ENCODE data around the gene FEM1B.
A peak's percentile ranks its signal among the peaks of the same experiment; 100 is the strongest.

Gene FEM1B

DNA sequence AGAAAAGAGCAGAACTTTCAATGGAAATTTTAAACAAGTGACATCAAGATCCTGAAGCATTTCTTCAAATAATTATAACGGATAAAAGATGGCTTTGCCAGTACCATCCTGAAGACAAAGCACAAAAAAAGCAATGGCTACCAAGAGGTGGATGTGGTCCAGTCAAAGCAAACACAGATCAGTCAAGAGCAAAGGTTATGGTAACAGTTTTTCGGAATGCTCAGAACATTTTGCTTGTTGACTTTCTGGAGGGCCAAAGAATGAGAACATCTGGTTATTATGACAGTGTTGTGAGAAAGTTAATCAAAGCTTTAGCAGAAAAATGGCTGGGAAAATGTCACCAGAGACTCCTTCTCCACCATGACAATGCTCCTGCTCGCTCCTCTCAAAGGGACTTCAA is 31.5 kb downstream of the FEM1B start:
- H3K4me1 ChIP-seq (ENCODE audit: control insufficient read depth, insufficient read depth, low read length, unreplicated experiment): peaks cover 17% of the 10 kb centered on the region

DNA sequence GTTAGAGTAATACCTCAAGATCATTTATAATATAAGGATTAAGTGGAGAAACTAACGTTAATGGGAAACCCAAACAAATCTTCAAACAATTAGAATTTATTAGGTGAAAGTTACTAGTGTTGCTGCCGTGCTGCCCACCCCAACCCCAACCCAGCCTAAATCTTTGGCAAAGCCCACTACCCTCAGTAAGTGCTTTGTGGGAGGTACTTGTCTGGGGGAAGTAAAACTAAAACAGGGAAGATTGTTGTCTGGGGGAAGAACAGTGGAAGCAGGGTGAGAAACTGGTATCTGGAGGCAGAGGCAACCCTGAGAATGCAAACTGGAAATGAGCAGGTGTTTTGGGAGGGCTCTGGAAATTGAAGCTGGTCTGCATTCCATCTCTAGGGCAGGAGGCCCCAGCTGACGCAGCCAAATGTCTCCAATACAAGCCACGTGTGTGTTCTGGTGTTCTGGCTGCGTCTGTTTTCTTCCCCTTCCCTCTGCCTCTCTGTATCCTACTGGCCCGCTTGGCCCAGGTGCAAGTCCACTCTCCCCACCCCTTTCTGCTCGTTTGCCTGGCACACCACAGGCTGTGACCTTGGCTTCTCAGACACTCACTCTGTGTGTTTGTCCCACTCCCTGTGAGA is 32.7 kb downstream of the FEM1B start:
- Histone ChIP-seq H3K27me3 (ENCODE audit: insufficient read depth, low read length) (no peaks in the 10 kb centered on the region), H2AFZ (ENCODE audit: low read length, unreplicated experiment) (no peak overlapping the region), H3K4me1 (ENCODE audit: control insufficient read depth, insufficient read depth, low read length, unreplicated experiment) (peaks cover 14% of the 10 kb centered on the region), H3K27ac (ENCODE audit: low read depth, low read length) (no peak overlapping the region), H3K36me3 (ENCODE audit: insufficient read depth, low read length) (no peaks in the 10 kb centered on the region), H3K79me2 (ENCODE audit: control insufficient read depth, insufficient read depth, low read length, unreplicated experiment) (no peaks in the 10 kb centered on the region), H3K4me3 (ENCODE audit: low read depth, low read length) (no peak overlapping the region)

More for the DNA sequence above, 31.5 kb downstream of the FEM1B start:
- H3K79me2 ChIP-seq (ENCODE audit: control insufficient read depth, insufficient read depth, low read length, unreplicated experiment): no peaks in the 10 kb centered on the region
- no peaks in the 10 kb centered on the region for H3K27me3 ChIP-seq (ENCODE audit: insufficient read depth, low read length)
- H2AFZ ChIP-seq (ENCODE audit: low read length, unreplicated experiment): no peak overlapping the region
- H3K27ac ChIP-seq (ENCODE audit: low read depth, low read length): peak overlapping the region; percentile 40; the same call in 1 of the 2 replicates
- no peak overlapping the region for H3K4me3 ChIP-seq (ENCODE audit: low read depth, low read length)
- H3K36me3 ChIP-seq (ENCODE audit: insufficient read depth, low read length): no peaks in the 10 kb centered on the region

DNA sequence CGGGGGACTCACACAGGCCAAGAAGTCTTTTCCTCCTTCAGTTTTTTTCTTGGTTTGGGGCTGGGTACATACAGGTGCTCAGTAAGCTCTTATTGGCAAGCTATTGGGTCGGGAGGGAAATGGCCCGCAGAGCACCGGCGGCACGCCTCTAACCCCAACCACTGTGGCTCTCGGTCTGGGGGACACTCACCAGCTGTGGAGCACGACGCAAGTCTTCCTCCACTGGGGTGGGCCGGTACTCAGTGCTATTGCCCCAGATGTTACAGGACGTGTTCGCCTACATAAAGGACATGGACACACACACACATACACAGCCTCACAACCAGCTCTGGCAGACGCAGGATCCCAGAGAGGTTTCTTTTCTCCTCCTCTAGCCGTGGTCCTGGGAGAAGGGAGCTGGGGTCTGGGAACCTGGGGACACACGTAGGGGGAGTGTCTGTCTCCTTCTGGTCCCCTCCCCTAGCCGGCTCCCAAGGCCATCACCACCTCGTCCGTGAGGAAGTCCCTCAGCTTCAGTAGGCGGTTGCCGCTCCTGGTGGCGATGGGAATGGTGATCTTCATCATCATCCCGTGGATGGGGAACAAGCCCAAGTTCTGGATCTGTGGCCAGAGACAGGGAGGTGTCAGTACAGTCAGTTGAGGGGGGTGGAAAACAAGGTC is 33.4 kb downstream of the FEM1B start:
- H3K27ac ChIP-seq (ENCODE audit: low read depth, low read length): no peak overlapping the region
- no peak overlapping the region for H3K4me3 ChIP-seq (ENCODE audit: low read depth, low read length)
- H3K4me1 ChIP-seq (ENCODE audit: control insufficient read depth, insufficient read depth, low read length, unreplicated experiment): peaks cover 14% of the 10 kb centered on the region
- no peaks in the 10 kb centered on the region for H3K36me3 ChIP-seq (ENCODE audit: insufficient read depth, low read length)
- no peak overlapping the region for H2AFZ ChIP-seq (ENCODE audit: low read length, unreplicated experiment)
- no peaks in the 10 kb centered on the region for H3K27me3 ChIP-seq (ENCODE audit: insufficient read depth, low read length)
- no peaks in the 10 kb centered on the region for H3K79me2 ChIP-seq (ENCODE audit: control insufficient read depth, insufficient read depth, low read length, unreplicated experiment)

DNA sequence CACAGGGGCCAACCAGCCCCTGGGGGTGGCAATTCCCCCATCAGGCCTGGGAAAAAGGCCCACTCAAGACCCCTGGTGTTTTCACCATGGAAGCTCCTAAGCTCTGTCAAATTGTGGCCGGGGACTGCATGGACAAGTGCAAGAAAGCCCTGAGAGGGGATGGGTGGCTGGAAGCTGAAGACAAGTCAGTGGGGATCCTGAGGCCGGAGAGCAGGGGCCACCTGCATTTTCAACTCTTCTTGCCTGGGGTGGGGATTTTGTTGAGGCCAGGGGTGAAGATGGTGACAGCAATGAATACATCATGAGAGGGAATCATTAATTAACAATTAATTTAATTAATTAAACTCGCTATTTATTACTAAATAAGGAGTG is 33.9 kb downstream of the FEM1B start:
- no peak overlapping the region for H2AFZ ChIP-seq (ENCODE audit: low read length, unreplicated experiment)
- no peaks in the 10 kb centered on the region for H3K27me3 ChIP-seq (ENCODE audit: insufficient read depth, low read length)
- no peaks in the 10 kb centered on the region for H3K79me2 ChIP-seq (ENCODE audit: control insufficient read depth, insufficient read depth, low read length, unreplicated experiment)
- peaks cover 11% of the 10 kb centered on the region for H3K4me1 ChIP-seq (ENCODE audit: control insufficient read depth, insufficient read depth, low read length, unreplicated experiment)
- H3K4me3 ChIP-seq (ENCODE audit: low read depth, low read length): no peak overlapping the region
- H3K36me3 ChIP-seq (ENCODE audit: insufficient read depth, low read length): no peaks in the 10 kb centered on the region
- no peak overlapping the region for H3K27ac ChIP-seq (ENCODE audit: low read depth, low read length)

DNA sequence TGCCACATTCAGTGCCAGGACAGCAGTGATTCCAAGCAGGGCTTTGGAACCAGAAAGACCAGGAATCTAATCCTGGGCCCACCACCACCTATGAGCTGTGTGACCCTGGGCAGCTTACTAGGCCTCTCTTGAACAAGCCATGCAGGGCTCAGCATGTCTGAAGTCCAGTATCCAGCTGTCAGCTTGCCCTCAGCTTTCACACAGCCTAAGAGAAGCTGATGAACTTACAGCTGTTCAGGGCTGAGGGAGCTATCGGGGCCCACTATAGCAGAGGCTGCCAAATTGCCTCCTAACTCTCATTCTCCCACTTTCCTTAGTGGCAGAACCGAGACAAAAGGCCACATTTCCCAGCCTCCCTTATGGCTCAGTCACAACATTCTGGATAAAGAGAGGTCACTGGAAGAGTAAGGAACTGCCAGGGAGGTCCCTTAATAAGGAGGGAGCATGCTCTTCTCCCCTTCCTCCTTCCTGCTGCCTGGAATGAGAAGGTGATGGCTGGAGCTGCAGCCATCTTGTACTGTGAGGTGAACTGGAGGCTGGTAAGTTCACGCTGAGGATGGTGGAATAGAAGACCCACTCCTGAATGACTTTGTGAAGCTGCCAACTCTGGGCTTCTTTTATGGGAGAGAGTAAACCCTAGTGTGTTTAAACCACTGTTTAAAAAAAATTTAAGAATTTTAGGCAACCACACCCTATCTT is 34.5 kb downstream of the FEM1B start:
- Histone ChIP-seq H3K27ac (ENCODE audit: low read depth, low read length) (no peak overlapping the region), H3K36me3 (ENCODE audit: insufficient read depth, low read length) (no peaks in the 10 kb centered on the region), H3K4me3 (ENCODE audit: low read depth, low read length) (no peak overlapping the region), H2AFZ (ENCODE audit: low read length, unreplicated experiment) (no peak overlapping the region), H3K4me1 (ENCODE audit: control insufficient read depth, insufficient read depth, low read length, unreplicated experiment) (peaks cover 11% of the 10 kb centered on the region), H3K27me3 (ENCODE audit: insufficient read depth, low read length) (no peaks in the 10 kb centered on the region), H3K79me2 (ENCODE audit: control insufficient read depth, insufficient read depth, low read length, unreplicated experiment) (no peaks in the 10 kb centered on the region)

DNA sequence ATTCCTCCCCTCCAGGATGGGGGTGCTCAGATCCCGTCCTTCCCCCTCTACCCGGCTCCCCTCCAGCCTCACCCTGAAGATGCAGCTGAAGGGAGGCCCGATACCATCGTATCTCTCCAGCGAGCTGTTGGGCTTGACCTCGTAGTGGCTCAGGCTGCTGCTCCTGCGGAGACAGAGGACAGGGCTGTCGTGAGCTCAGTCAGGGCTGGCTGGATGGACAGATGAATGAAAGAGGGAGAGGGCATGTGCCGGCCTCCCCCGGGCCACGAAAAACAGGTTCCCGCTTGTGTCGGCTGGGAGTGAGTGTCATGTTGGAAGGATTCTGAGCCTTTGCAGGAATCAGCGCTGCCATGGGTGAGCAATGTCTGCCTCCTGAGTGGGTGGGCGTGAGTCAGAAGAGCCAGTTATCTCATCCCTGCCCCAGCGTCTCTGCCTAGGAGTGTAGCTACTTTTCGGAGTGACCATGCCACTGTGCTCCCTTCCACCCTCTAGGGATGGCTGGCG is 35.2 kb downstream of the FEM1B start:
- H2AFZ ChIP-seq (ENCODE audit: low read length, unreplicated experiment): no peak overlapping the region
- no peaks in the 10 kb centered on the region for H3K27me3 ChIP-seq (ENCODE audit: insufficient read depth, low read length)
- H3K27ac ChIP-seq (ENCODE audit: low read depth, low read length): no peak overlapping the region
- H3K36me3 ChIP-seq (ENCODE audit: insufficient read depth, low read length): no peaks in the 10 kb centered on the region
- no peaks in the 10 kb centered on the region for H3K79me2 ChIP-seq (ENCODE audit: control insufficient read depth, insufficient read depth, low read length, unreplicated experiment)
- no peak overlapping the region for H3K4me3 ChIP-seq (ENCODE audit: low read depth, low read length)
- H3K4me1 ChIP-seq (ENCODE audit: control insufficient read depth, insufficient read depth, low read length, unreplicated experiment): peaks cover 11% of the 10 kb centered on the region

DNA sequence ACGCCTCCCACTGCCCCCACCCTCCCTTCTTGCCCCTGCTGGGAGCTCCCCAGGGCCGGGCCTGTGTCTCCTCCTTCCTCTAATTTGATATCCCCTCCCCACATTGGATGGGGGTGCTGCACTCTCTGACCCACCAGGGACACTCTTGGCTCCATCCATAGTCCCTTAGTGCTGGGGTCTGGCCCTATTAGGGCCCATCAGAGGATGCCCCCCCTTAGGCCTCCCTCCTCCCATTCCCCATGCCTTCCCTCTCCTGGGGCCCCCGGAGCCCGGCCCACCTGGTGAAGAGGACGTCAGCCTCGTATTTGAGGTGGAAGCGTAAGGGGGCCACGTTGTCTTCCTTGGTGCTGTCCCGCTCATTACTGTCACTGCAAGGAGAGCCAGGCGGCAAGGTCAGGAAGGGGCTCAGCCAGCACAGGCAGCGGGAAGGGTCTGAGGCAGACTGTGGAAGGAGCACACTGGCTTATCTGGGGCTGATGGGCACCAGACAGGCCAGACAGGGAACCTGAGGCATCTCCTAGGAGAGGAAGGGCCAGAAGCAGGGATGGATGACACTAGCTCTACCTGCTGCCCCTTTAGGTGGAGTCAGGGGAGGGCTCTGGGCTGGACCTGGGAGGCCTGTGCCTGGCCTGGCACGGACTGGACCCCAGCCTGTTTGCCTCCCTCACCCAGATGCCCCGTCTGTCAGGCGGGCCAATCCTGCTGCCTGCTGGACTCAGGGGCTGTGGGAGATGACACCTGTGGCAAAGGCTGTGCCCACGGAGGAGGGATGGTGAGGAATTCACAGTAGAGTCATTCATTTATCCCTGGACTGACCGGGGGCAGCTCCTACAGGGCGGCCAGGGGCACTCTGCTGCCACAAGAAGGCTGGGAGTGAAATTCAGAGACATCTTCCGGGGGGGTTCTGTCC is 36.2 kb downstream of the FEM1B start:
- Histone ChIP-seq H3K4me3 (ENCODE audit: low read depth, low read length) (no peak overlapping the region), H2AFZ (ENCODE audit: low read length, unreplicated experiment) (no peak overlapping the region), H3K79me2 (ENCODE audit: control insufficient read depth, insufficient read depth, low read length, unreplicated experiment) (no peaks in the 10 kb centered on the region), H3K27ac (ENCODE audit: low read depth, low read length) (no peak overlapping the region), H3K36me3 (ENCODE audit: insufficient read depth, low read length) (no peaks in the 10 kb centered on the region), H3K27me3 (ENCODE audit: insufficient read depth, low read length) (no peaks in the 10 kb centered on the region), H3K4me1 (ENCODE audit: control insufficient read depth, insufficient read depth, low read length, unreplicated experiment) (peaks cover 11% of the 10 kb centered on the region)

DNA sequence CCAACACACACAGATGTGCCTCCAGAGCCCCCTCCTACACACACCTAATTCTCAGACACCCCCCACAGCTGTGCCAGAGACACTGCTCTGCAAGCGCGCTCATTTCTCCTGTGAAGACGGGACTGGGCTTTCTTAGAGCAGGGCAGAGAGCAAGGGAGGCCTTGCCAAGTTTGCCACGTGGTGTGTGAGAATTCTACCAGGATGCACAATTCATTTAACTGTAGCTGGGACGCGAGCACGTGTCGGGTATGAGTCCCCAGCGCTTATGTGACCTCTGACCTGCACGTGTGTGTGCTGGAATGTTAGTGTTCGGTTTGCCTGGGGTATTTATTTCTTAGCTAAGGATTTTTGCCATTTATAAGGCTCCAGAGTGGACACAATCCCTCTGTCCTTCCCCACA is 37.0 kb downstream of the FEM1B start:
- Histone ChIP-seq H3K79me2 (ENCODE audit: control insufficient read depth, insufficient read depth, low read length, unreplicated experiment) (no peaks in the 10 kb centered on the region), H3K4me3 (ENCODE audit: low read depth, low read length) (no peak overlapping the region), H2AFZ (ENCODE audit: low read length, unreplicated experiment) (no peak overlapping the region), H3K4me1 (ENCODE audit: control insufficient read depth, insufficient read depth, low read length, unreplicated experiment) (peaks cover 6% of the 10 kb centered on the region), H3K27ac (ENCODE audit: low read depth, low read length) (no peak overlapping the region), H3K36me3 (ENCODE audit: insufficient read depth, low read length) (no peaks in the 10 kb centered on the region), H3K27me3 (ENCODE audit: insufficient read depth, low read length) (no peaks in the 10 kb centered on the region)

DNA sequence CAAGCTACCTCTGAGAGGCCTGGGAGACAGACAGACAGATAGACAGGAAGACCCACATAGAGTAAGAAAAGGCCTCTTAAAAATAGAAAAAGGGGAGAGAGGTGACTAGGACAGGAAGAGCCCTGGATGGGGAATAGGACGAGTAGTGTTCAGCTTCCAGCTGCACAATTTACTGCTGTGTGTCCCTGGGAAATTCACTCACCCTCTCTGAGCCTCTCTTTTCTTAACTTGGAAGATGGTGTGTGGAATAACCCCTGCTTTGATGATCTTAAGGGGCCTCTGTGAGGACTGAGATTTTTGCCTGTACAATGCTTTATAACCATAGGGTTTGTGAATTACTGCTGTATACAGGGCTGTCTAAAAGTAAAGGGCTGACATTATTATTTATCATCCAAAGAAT is 37.5 kb downstream of the FEM1B start:
- no peak overlapping the region for H3K4me3 ChIP-seq (ENCODE audit: low read depth, low read length)
- no peaks in the 10 kb centered on the region for H3K27me3 ChIP-seq (ENCODE audit: insufficient read depth, low read length)
- no peaks in the 10 kb centered on the region for H3K79me2 ChIP-seq (ENCODE audit: control insufficient read depth, insufficient read depth, low read length, unreplicated experiment)
- no peak overlapping the region for H2AFZ ChIP-seq (ENCODE audit: low read length, unreplicated experiment)
- H3K27ac ChIP-seq (ENCODE audit: low read depth, low read length): no peak overlapping the region
- no peaks in the 10 kb centered on the region for H3K36me3 ChIP-seq (ENCODE audit: insufficient read depth, low read length)
- H3K4me1 ChIP-seq (ENCODE audit: control insufficient read depth, insufficient read depth, low read length, unreplicated experiment): peaks cover 6% of the 10 kb centered on the region

DNA sequence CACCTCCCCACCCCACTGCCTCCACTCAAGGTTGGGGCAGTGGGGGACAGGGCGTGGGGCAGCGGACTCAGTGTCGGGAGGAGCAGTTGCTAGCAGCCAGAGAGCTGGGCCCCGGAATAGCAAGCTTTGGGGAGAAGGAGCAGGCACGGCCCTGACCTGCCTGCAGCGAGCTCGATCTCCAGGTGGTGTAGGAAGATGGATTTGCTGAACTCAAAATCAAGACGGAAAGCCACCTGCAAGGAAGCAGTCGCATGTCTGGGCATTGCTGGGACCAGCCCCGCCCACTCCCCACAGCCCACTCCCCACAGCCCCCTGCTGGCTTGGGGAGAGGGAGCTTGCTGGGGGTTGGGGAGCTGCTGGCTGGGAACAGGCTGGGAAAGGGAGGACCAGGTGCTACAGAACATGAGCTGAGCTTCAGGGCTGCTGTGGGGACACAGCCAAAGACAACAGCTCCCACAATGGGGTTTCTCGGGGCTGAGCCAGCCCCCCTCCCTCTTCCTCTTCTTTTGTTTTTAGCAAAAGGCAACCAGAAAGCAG is 38.0 kb downstream of the FEM1B start:
- Histone ChIP-seq H3K79me2 (ENCODE audit: control insufficient read depth, insufficient read depth, low read length, unreplicated experiment) (no peaks in the 10 kb centered on the region), H3K4me3 (ENCODE audit: low read depth, low read length) (no peak overlapping the region), H3K36me3 (ENCODE audit: insufficient read depth, low read length) (no peaks in the 10 kb centered on the region), H3K27ac (ENCODE audit: low read depth, low read length) (no peak overlapping the region), H3K27me3 (ENCODE audit: insufficient read depth, low read length) (no peaks in the 10 kb centered on the region), H3K4me1 (ENCODE audit: control insufficient read depth, insufficient read depth, low read length, unreplicated experiment) (peaks cover 6% of the 10 kb centered on the region), H2AFZ (ENCODE audit: low read length, unreplicated experiment) (no peak overlapping the region)
